ENCODE results near the gene PRR3.

DNA sequence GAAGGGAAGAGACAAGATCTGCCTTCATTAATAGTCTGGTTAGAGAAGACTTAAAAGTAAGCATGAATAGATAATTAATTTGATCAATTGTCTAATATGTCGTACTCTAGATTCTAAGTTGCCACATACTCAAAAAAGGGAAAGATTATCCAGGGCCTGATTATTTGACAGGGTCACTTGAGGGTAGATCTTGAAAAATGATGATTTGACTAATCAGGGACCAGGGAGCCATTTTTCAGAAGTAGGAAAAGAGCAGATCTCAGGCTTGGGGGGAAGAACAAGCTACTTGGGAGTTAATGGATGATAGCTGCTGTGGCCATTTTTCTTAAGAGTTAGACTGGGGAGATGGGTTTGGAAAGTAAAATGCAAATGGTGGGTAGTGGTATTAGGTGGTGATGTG, 35.2 kb downstream of the PRR3 start:
- TF ChIP-seq, protein P1, sequence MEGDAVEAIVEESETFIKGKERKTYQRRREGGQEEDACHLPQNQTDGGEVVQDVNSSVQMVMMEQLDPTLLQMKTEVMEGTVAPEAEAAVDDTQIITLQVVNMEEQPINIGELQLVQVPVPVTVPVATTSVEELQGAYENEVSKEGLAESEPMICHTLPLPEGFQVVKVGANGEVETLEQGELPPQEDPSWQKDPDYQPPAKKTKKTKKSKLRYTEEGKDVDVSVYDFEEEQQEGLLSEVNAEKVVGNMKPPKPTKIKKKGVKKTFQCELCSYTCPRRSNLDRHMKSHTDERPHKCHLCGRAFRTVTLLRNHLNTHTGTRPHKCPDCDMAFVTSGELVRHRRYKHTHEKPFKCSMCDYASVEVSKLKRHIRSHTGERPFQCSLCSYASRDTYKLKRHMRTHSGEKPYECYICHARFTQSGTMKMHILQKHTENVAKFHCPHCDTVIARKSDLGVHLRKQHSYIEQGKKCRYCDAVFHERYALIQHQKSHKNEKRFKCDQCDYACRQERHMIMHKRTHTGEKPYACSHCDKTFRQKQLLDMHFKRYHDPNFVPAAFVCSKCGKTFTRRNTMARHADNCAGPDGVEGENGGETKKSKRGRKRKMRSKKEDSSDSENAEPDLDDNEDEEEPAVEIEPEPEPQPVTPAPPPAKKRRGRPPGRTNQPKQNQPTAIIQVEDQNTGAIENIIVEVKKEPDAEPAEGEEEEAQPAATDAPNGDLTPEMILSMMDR (IDR thresholded peaks at IDR 0.05; ENCODE audit: low read depth, low read length): no peak
- TF ChIP-seq EZH2phosphoT487 (IDR thresholded peaks at IDR 0.05; ENCODE audit: low read depth): no peak

Data from OCI-LY3 (cell line).